Measurements from ENCODE around the gene GALNT14. TPM values are rescaled to one million over a fixed set of nuclear protein-coding genes. Genes with fewer than 3 reads are reported as not detected.

Gene GALNT14
- total and polyA plus RNA-seq, 10 of the 15 experiments (the other 5 are each of a cell fraction or from before 2014, with no cell fraction given): 3.7 to 17.8 (median 6.0) TPM

DNA sequence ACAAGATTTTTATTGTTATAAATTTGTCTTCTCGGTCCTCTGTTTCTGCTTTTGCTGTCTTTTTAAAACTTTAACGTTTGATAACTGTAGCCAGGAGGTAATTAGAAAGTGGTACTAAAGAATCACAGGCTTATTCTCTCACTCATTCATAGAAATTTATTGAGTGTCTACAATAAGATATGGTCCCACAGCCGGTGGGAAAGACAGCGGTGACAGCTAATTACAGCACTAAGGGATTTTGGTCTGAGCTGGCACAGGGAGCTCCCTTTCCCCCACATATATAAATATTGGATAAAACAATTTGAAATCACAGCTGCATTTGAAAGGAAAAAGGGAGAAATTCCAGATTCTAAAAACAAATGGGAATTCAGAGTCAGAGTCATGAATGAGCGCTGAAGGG is 237.9 kb downstream of the GALNT14 start (continued):
- TF ChIP-seq, protein P1, sequence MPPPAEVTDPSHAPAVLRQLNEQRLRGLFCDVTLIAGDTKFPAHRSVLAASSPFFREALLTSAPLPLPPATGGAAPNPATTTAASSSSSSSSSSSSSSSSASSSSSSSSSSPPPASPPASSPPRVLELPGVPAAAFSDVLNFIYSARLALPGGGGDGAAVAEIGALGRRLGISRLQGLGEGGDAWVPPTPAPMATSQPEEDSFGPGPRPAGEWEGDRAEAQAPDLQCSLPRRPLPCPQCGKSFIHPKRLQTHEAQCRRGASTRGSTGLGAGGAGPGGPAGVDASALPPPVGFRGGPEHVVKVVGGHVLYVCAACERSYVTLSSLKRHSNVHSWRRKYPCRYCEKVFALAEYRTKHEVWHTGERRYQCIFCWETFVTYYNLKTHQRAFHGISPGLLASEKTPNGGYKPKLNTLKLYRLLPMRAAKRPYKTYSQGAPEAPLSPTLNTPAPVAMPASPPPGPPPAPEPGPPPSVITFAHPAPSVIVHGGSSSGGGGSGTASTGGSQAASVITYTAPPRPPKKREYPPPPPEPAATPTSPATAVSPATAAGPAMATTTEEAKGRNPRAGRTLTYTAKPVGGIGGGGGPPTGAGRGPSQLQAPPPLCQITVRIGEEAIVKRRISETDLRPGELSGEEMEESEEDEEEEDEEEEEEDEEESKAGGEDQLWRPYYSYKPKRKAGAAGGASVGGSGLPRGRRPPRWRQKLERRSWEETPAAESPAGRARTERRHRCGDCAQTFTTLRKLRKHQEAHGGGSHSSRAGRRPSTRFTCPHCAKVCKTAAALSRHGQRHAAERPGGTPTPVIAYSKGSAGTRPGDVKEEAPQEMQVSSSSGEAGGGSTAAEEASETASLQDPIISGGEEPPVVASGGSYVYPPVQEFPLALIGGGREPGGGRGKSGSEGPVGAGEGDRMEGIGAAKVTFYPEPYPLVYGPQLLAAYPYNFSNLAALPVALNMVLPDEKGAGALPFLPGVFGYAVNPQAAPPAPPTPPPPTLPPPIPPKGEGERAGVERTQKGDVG (CRISPR knock-in tag; IDR thresholded peaks at IDR 0.05): no peak
- no peak for TF ChIP-seq GABPA (IDR thresholded peaks at IDR 0.05; ENCODE audit: low read depth)
- no peak for TF ChIP-seq NR2C1 (IDR thresholded peaks at IDR 0.05)
- TF ChIP-seq NR2C2 (IDR thresholded peaks at IDR 0.05; ENCODE audit: borderline replicate concordance, control insufficient read depth, insufficient read length, low read depth): no peak

DNA sequence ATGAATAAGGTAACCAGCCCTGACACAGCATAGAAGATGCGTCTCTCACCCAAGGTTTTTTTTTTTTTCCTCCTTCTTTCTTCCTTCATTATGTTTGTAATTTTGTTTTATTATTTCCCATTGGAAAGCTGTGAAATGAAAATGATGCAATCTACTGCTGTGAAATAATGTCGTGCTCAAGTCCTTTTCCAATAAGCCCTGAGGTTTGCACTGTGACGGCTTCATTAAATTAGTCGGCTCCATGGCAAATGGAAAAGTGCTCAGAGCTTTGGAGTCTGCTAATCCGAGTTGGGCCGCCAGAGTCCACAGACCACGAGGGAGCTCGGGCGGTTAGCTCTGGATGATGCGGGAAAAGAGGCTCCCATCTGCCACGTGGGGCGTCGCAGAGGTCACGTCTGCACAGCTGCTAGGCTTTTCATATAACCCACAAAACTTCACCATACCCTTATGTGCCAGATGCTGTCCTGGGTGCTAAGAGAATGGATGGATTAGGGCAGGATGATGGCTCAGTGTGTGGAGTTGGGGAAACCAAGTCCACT is 238.7 kb downstream of the GALNT14 start:
- Histone ChIP-seq H3K27ac (ENCODE audit: control insufficient read depth, insufficient read depth) (no peak overlapping the region), H3K9me3 (replicated peaks; ENCODE audit: control insufficient read depth, insufficient read depth, low read length) (no peaks in the 10 kb centered on the region), H3K9ac (ENCODE audit: control insufficient read depth, insufficient read depth, low read length) (no peak overlapping the region), H4K20me1 (ENCODE audit: control insufficient read depth, insufficient read depth) (no peaks in the 10 kb centered on the region; the same call in 1 of the 2 replicates), H3K27me3 (replicated peaks in 1 of 2; ENCODE audit: control insufficient read depth in 2 of 2, insufficient read depth in 2 of 2, low read length in 1 of 2) (no peaks in the 10 kb centered on the region), H3K4me1 (ENCODE audit: control insufficient read depth, insufficient read depth, low read length) (no peaks in the 10 kb centered on the region), H3K4me3 (no peak overlapping the region), H3K4me2 (ENCODE audit: control insufficient read depth, insufficient read depth) (no peak overlapping the region), H2AFZ (ENCODE audit: control insufficient read depth, low read depth, low read length) (no peak overlapping the region), H3K79me2 (ENCODE audit: control insufficient read depth, insufficient read depth, low read length) (no peaks in the 10 kb centered on the region), H3K36me3 (ENCODE audit: control insufficient read depth in 2 of 2, insufficient read depth in 2 of 2, low read length in 1 of 2) (no peaks in the 10 kb centered on the region; a peak in 1 of 4 replicates)
- intact Hi-C loops (cut with micrococcal nuclease; ENCODE audit: unreplicated experiment): no loop called here
- BruUV-seq (replicated peaks): no TSS peak
- WGBS (ENCODE audit: insufficient coverage, insufficient replicate concordance, low lambda C conversion rate, missing lambda C conversion rate): 39% methylated on average over 14 of the region's 14 CpGs
- in situ Hi-C loops (cut with MboI): no loop called here
- FAIRE-seq: no peak
- POLR2A ChIA-PET: no interaction called here
- CTCF ChIA-PET: no interaction called here
- no peak for DNase-seq (ENCODE audit: low read depth, low spot score)
- SMC1A ChIA-PET (ENCODE audit: uncharacterized antibody, unreplicated experiment): interaction anchor here (0.9 kb wide), 1 partner anchor 11 kb away, joined by 3 read pairs; no protein-coding TSS in a partner anchor
- RAD21 ChIA-PET (ENCODE audit: unreplicated experiment): no interaction called here
- no peak for ATAC-seq
- TF ChIP-seq DPF2 (IDR thresholded peaks at IDR 0.05) (no peak), SMAD5 (IDR thresholded peaks at IDR 0.05; ENCODE audit: low read depth) (no peak), EED (IDR thresholded peaks at IDR 0.05; ENCODE audit: low read depth) (no peak), TCF7 (IDR thresholded peaks at IDR 0.05; ENCODE audit: borderline replicate concordance) (no peak), FOS (IDR thresholded peaks at IDR 0.05; ENCODE audit: borderline replicate concordance, extremely low read depth, insufficient read length) (no peak), NFYA (IDR thresholded peaks at IDR 0.05; ENCODE audit: borderline replicate concordance, low read depth, low read length) (no peak)
- TF ChIP-seq, protein P2, sequence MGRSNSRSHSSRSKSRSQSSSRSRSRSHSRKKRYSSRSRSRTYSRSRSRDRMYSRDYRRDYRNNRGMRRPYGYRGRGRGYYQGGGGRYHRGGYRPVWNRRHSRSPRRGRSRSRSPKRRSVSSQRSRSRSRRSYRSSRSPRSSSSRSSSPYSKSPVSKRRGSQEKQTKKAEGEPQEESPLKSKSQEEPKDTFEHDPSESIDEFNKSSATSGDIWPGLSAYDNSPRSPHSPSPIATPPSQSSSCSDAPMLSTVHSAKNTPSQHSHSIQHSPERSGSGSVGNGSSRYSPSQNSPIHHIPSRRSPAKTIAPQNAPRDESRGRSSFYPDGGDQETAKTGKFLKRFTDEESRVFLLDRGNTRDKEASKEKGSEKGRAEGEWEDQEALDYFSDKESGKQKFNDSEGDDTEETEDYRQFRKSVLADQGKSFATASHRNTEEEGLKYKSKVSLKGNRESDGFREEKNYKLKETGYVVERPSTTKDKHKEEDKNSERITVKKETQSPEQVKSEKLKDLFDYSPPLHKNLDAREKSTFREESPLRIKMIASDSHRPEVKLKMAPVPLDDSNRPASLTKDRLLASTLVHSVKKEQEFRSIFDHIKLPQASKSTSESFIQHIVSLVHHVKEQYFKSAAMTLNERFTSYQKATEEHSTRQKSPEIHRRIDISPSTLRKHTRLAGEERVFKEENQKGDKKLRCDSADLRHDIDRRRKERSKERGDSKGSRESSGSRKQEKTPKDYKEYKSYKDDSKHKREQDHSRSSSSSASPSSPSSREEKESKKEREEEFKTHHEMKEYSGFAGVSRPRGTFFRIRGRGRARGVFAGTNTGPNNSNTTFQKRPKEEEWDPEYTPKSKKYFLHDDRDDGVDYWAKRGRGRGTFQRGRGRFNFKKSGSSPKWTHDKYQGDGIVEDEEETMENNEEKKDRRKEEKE (IDR thresholded peaks at IDR 0.05): no peak
- TF ChIP-seq, protein P3, sequence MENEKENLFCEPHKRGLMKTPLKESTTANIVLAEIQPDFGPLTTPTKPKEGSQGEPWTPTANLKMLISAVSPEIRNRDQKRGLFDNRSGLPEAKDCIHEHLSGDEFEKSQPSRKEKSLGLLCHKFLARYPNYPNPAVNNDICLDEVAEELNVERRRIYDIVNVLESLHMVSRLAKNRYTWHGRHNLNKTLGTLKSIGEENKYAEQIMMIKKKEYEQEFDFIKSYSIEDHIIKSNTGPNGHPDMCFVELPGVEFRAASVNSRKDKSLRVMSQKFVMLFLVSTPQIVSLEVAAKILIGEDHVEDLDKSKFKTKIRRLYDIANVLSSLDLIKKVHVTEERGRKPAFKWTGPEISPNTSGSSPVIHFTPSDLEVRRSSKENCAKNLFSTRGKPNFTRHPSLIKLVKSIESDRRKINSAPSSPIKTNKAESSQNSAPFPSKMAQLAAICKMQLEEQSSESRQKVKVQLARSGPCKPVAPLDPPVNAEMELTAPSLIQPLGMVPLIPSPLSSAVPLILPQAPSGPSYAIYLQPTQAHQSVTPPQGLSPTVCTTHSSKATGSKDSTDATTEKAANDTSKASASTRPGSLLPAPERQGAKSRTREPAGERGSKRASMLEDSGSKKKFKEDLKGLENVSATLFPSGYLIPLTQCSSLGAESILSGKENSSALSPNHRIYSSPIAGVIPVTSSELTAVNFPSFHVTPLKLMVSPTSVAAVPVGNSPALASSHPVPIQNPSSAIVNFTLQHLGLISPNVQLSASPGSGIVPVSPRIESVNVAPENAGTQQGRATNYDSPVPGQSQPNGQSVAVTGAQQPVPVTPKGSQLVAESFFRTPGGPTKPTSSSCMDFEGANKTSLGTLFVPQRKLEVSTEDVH (IDR thresholded peaks at IDR 0.05; ENCODE audit: low read depth, partially characterized antibody): no peak
